ENCODE results near the gene C20orf144. TPM values are rescaled to one million over a fixed set of nuclear protein-coding genes. Genes with fewer than 3 reads are reported as not detected.

The C20orf144 gene
- total RNA-seq, 4 donors from 2014 or later, result 0.23 TPM; not detected in 3

- Histone ChIP-seq H3K4me3 (no peak overlapping the region), H3K27ac (replicated peaks in 1 of 4) (no peak overlapping the region), H3K27me3 (no peaks in the 10 kb centered on the region), H3K4me1 (peaks cover 14 to 27% (median 23%) of the 10 kb centered on the region in 4 donors), H3K36me3 (no peaks in the 10 kb centered on the region), H3K9me3 (no peaks in the 10 kb centered on the region)
- 85% methylated on average over 3 of the region's 3 CpGs for WGBS
- DNase-seq (ENCODE audit: extremely low spot score), result no peak
- TF ChIP-seq CTCF (IDR thresholded peaks at IDR 0.05) (no peak), POLR2A (IDR thresholded peaks at IDR 0.05; ENCODE audit: low read depth) (no peak), POLR2AphosphoS5 (IDR thresholded peaks at IDR 0.05) (no peak), EP300 (IDR thresholded peaks at IDR 0.05) (no peak)
- intact Hi-C loops (cut with DNase I), result loop anchor here (5.0 kb wide), 1 partner anchor 44 kb away; the partner anchor contains the start of gene ZNF341
Observed at GRCh38 chr20:33687993-33688937, 26.1 kb downstream of the C20orf144 start.

GRCh38 chr20:33688938-33689424 lies 26.9 kb downstream of the C20orf144 start:
- no peak for DNase-seq (ENCODE audit: extremely low spot score)
- Histone ChIP-seq H3K36me3 (no peaks in the 10 kb centered on the region), H3K27ac (replicated peaks in 1 of 4) (no peak overlapping the region), H3K9me3 (no peaks in the 10 kb centered on the region), H3K27me3 (no peaks in the 10 kb centered on the region), H3K4me1 (peaks cover 18 to 31% (median 28%) of the 10 kb centered on the region in 4 donors), H3K4me3 (no peak overlapping the region)
- intact Hi-C loops (cut with DNase I), result loop anchor here (5.0 kb wide), 1 partner anchor 43 kb away; the partner anchor contains the start of gene ZNF341
- TF ChIP-seq CTCF (IDR thresholded peaks at IDR 0.05), result no peak
- TF ChIP-seq EP300 (IDR thresholded peaks at IDR 0.05), result no peak
- TF ChIP-seq POLR2A (IDR thresholded peaks at IDR 0.05; ENCODE audit: low read depth), result no peak
- TF ChIP-seq POLR2AphosphoS5 (IDR thresholded peaks at IDR 0.05), result no peak
- 87% methylated on average over 3 of the region's 3 CpGs for WGBS

GRCh38 chr20:33689493-33689892 lies 27.4 kb downstream of the C20orf144 start:
- intact Hi-C loops (cut with DNase I), result loop anchor here (5.0 kb wide), 1 partner anchor 43 kb away; the partner anchor contains the start of gene ZNF341
- WGBS, result 100% methylated on average over 1 of the region's 1 CpG
- no peak overlapping the region for H3K27ac ChIP-seq (replicated peaks in 1 of 4)

DNA sequence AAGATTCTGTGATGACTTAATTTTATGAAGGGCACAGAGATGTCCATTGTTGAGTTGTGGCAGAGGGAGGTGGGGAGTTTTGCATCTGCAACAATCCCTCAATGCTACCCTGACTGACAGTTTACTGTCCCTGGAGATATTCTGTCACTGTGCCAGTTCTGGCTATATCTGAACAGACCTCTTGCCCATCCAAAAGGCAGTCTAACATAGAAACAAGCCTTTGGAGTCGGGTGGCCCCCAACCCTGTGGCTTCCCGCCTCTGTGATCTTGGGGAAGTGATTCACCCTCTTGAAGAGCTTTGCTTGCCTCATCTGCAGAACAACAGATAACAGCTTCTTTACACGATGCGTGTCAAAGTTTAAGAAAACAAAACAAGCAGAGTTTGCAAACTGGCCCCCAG lies 27.8 kb downstream of the C20orf144 start:
- Histone ChIP-seq H3K9me3 (no peaks in the 10 kb centered on the region), H3K27me3 (no peaks in the 10 kb centered on the region), H3K27ac (replicated peaks in 1 of 4) (no peak overlapping the region), H3K36me3 (no peaks in the 10 kb centered on the region), H3K4me3 (no peak overlapping the region), H3K4me1 (peaks cover 16 to 30% (median 29%) of the 10 kb centered on the region in 4 donors)
- TF ChIP-seq CTCF (IDR thresholded peaks at IDR 0.05) (no peak), POLR2A (IDR thresholded peaks at IDR 0.05; ENCODE audit: low read depth) (no peak), POLR2AphosphoS5 (IDR thresholded peaks at IDR 0.05) (no peak), EP300 (IDR thresholded peaks at IDR 0.05) (no peak)
- no peak for DNase-seq (ENCODE audit: extremely low spot score)
- intact Hi-C loops (cut with DNase I), result loop anchor here (5.0 kb wide), 1 partner anchor 42 kb away; the partner anchor contains the start of gene ZNF341
- WGBS, result 54% methylated on average over 4 of the region's 4 CpGs

More at GRCh38 chr20:33689493-33689892, 27.4 kb downstream of the C20orf144 start:
- DNase-seq (ENCODE audit: extremely low spot score), result no peak
- H3K4me1 ChIP-seq, result peaks cover 18 to 32% (median 31%) of the 10 kb centered on the region in 4 donors
- TF ChIP-seq EP300 (IDR thresholded peaks at IDR 0.05) (no peak), POLR2A (IDR thresholded peaks at IDR 0.05; ENCODE audit: low read depth) (no peak), CTCF (IDR thresholded peaks at IDR 0.05) (no peak), POLR2AphosphoS5 (IDR thresholded peaks at IDR 0.05) (no peak)
- H3K4me3 ChIP-seq, result no peak overlapping the region
- H3K36me3 ChIP-seq, result no peaks in the 10 kb centered on the region
- H3K9me3 ChIP-seq, result no peaks in the 10 kb centered on the region
- no peaks in the 10 kb centered on the region for H3K27me3 ChIP-seq

Data from esophagus muscularis mucosa (tissue), 4 donors.